OCI-LY7 (cell line): ENCODE measurements around the gene ZBED4.

Experiments used
- EZH2phosphoT487 ChIP-seq: fragments of 200-600 bp; sonication (generic); IDR thresholded peaks from 2 replicates; pipeline ENCODE4 v1.6.1; 2018; ENCODE audit warnings: low read depth, borderline replicate concordance, mild to moderate bottlenecking, mixed run types, antibody characterized with exemption, low read length, moderate library complexity, mixed read lengths
- TF ChIP-seq, protein P1 (sequence below): fragments of 200-600 bp; sonication (generic); conservative IDR thresholded peaks from 2 replicates; pipeline ENCODE4 v1.5.1; 2014; ENCODE audit warnings: mild to moderate bottlenecking, antibody characterized with exemption, low read length, moderate library complexity, mixed read lengths

DNA sequence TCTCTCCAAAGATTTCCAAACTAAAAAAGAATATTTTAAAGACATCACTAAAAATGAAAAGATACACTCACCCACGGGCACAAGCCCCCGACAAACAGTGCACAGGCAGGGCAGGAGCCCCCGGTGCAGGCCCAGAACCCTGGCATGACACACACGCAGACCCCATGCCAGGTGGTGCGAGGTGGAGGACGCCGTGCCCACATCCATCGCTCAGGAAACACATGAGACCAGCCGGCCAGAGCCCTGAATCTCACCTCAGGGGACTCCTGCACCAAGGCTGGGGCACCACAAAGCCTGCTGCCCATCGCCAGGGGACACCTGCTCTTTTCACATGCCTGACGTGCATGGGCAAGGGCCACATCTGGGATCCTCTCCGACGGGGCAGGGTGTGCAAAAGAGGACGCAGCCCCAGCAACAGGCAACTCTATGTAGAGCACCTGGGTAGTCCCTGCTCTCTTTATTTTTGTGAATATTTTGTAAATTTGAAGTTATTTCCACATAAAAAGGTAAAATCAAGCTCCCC is 39.4 kb upstream of the ZBED4 start:
- TF ChIP-seq, protein P1, sequence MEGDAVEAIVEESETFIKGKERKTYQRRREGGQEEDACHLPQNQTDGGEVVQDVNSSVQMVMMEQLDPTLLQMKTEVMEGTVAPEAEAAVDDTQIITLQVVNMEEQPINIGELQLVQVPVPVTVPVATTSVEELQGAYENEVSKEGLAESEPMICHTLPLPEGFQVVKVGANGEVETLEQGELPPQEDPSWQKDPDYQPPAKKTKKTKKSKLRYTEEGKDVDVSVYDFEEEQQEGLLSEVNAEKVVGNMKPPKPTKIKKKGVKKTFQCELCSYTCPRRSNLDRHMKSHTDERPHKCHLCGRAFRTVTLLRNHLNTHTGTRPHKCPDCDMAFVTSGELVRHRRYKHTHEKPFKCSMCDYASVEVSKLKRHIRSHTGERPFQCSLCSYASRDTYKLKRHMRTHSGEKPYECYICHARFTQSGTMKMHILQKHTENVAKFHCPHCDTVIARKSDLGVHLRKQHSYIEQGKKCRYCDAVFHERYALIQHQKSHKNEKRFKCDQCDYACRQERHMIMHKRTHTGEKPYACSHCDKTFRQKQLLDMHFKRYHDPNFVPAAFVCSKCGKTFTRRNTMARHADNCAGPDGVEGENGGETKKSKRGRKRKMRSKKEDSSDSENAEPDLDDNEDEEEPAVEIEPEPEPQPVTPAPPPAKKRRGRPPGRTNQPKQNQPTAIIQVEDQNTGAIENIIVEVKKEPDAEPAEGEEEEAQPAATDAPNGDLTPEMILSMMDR: no peak
- no peak for TF ChIP-seq EZH2phosphoT487
